ENCODE data around the gene NHEJ1.

Gene NHEJ1

DNA sequence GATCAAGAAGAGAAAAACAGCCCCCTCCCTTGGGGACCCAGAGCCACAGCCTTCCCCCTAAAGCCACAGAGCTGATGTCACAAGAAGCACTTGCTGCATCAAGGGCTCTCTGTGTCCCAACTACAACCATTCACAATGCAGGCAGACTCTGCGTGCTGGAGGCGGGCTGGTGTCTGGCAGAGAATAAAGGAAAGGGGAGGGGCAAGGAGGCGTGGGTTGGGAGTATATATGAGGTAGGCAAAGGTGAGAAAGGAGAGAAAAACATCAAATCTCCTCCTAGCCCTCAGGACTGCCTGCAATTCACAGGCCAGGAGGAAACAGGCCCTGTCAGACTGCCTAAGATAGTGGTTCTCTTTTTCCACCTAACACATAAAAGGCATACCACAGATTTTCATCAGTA, 51.1 kb downstream of the NHEJ1 start:
- H3K4me3 ChIP-seq (ENCODE audit: insufficient read length, low read depth), result no peak overlapping the region
- DNase-seq (ENCODE audit: low read depth, low spot score), result peak; percentile 18
- H3K9me3 ChIP-seq (ENCODE audit: insufficient read depth, low read length), result no peaks in the 10 kb centered on the region
- peaks cover 3% of the 10 kb centered on the region for H3K36me3 ChIP-seq (ENCODE audit: insufficient read depth, insufficient read length, low read length)
- H3K27me3 ChIP-seq (ENCODE audit: insufficient read depth, insufficient read length), result no peaks in the 10 kb centered on the region
- no peaks in the 10 kb centered on the region for H3K4me1 ChIP-seq (ENCODE audit: insufficient read depth, insufficient read length)
- no peak overlapping the region for H3K9ac ChIP-seq (ENCODE audit: insufficient read length, low read depth)
- TF ChIP-seq ZNF274 (IDR thresholded peaks at IDR 0.05; ENCODE audit: low read depth, low read length), result no peak

DNA sequence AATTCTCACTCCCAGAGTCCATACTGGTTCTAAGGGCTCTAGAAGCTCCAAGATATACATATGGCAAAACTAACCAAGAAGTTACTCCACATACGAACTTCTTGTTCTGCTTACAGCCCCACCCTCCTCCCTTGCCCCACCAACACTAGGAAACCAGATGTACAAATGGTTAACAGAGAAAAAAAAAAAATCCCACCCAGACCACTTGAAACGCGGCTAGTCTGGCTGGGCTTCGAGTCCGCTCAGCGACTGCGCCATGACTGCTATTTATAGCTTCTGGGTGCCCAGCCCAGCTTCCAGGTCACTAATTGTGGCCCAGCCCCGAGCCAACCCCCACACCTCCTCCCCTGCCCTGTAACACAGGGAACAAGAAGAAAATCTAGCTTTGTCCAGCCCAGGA, 52.9 kb downstream of the NHEJ1 start:
- H3K4me3 ChIP-seq (ENCODE audit: insufficient read length, low read depth), result no peak overlapping the region
- no peaks in the 10 kb centered on the region for H3K4me1 ChIP-seq (ENCODE audit: insufficient read depth, insufficient read length)
- DNase-seq (ENCODE audit: low read depth, low spot score), result no peak

DNA sequence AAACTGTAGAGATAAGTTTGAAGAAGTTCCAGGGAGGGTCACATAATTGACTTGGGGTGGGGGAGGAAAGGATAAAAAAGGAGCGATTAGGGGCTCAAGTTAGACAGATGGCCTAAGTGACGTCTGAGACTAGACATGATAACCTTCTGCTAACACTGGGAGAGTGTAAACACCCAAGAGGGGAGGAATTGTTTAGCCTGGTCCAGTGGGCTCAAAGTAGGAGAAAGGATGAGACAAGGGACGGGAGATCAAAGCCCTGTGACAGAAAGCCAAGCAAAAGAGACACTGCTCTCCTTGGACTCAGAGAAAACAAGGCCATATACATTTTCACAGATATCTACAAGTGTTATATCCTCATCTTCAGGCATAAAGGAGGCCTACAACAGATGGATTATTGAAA, 54.4 kb downstream of the NHEJ1 start:
- peaks cover 6% of the 10 kb centered on the region for H3K36me3 ChIP-seq (ENCODE audit: insufficient read depth, insufficient read length, low read length)

More for the DNA sequence above, 52.9 kb downstream of the NHEJ1 start:
- TF ChIP-seq SUZ12 (IDR thresholded peaks at IDR 0.05; ENCODE audit: extremely low read depth, insufficient read depth, insufficient read length), result no peak
- TF ChIP-seq ZNF274 (IDR thresholded peaks at IDR 0.05; ENCODE audit: low read depth, low read length), result no peak
- no peak for TF ChIP-seq YY1 (IDR thresholded peaks at IDR 0.05; ENCODE audit: insufficient read depth, insufficient read length)
- Histone ChIP-seq H3K9ac (ENCODE audit: insufficient read length, low read depth) (no peak overlapping the region), H3K27me3 (ENCODE audit: insufficient read depth, insufficient read length) (no peaks in the 10 kb centered on the region), H3K9me3 (ENCODE audit: insufficient read depth, low read length) (no peaks in the 10 kb centered on the region), H3K36me3 (ENCODE audit: insufficient read depth, insufficient read length, low read length) (peaks cover 3% of the 10 kb centered on the region)

GRCh38 chr2:219104107-219105035, 56.2 kb downstream of the NHEJ1 start:
- TF ChIP-seq SUZ12 (IDR thresholded peaks at IDR 0.05; ENCODE audit: extremely low read depth, insufficient read depth, insufficient read length) (no peak), YY1 (IDR thresholded peaks at IDR 0.05; ENCODE audit: insufficient read depth, insufficient read length) (no peak), ZNF274 (IDR thresholded peaks at IDR 0.05; ENCODE audit: low read depth, low read length) (no peak)
- Histone ChIP-seq H3K27me3 (ENCODE audit: insufficient read depth, insufficient read length) (no peaks in the 10 kb centered on the region), H3K4me1 (ENCODE audit: insufficient read depth, insufficient read length) (no peaks in the 10 kb centered on the region), H3K9me3 (ENCODE audit: insufficient read depth, low read length) (no peaks in the 10 kb centered on the region), H3K36me3 (ENCODE audit: insufficient read depth, insufficient read length, low read length) (peaks cover 6% of the 10 kb centered on the region), H3K4me3 (ENCODE audit: insufficient read length, low read depth) (no peak overlapping the region), H3K9ac (ENCODE audit: insufficient read length, low read depth) (no peak overlapping the region)
- DNase-seq (ENCODE audit: low read depth, low spot score), result peak; percentile 18

More for the DNA sequence above, 54.4 kb downstream of the NHEJ1 start:
- no peaks in the 10 kb centered on the region for H3K9me3 ChIP-seq (ENCODE audit: insufficient read depth, low read length)
- H3K4me1 ChIP-seq (ENCODE audit: insufficient read depth, insufficient read length), result no peaks in the 10 kb centered on the region
- H3K27me3 ChIP-seq (ENCODE audit: insufficient read depth, insufficient read length), result no peaks in the 10 kb centered on the region
- no peak overlapping the region for H3K4me3 ChIP-seq (ENCODE audit: insufficient read length, low read depth)
- TF ChIP-seq YY1 (IDR thresholded peaks at IDR 0.05; ENCODE audit: insufficient read depth, insufficient read length), result no peak
- DNase-seq (ENCODE audit: low read depth, low spot score), result no peak
- H3K9ac ChIP-seq (ENCODE audit: insufficient read length, low read depth), result no peak overlapping the region

DNA sequence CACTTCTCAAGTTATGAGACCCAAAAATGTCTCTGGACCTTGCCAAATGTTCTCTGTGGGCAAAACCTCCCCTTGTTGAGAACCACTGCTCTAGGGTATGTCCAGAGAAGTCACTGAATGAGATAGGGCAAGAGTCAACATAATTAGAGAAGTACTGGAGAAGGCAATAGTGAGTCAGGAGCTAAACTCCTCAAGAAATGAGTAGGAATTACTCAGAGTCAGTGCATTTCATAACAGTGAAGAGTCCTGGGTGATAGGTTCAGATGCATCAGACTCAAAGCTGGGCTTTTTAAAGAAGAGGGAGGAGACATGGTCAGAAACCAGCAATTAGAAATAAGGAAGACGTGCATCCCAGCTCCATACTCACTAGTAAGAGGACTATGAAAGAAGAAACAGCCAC, 61.3 kb downstream of the NHEJ1 start:
- DNase-seq (ENCODE audit: low read depth, low spot score), result no peak
- TF ChIP-seq SUZ12 (IDR thresholded peaks at IDR 0.05; ENCODE audit: extremely low read depth, insufficient read depth, insufficient read length) (no peak), ZNF274 (IDR thresholded peaks at IDR 0.05; ENCODE audit: low read depth, low read length) (no peak)

GRCh38 chr2:219095406-219095935, 65.1 kb downstream of the NHEJ1 start:
- DNase-seq (ENCODE audit: low read depth, low spot score), result no peak
- H3K36me3 ChIP-seq (ENCODE audit: insufficient read depth, insufficient read length, low read length), result peaks cover 5% of the 10 kb centered on the region
- no peak overlapping the region for H3K4me3 ChIP-seq (ENCODE audit: insufficient read length, low read depth)
- no peak overlapping the region for H3K9ac ChIP-seq (ENCODE audit: insufficient read length, low read depth)
- peaks cover 3% of the 10 kb centered on the region; the same call in 1 of the 2 replicates for H3K9me3 ChIP-seq (ENCODE audit: insufficient read depth, low read length)
- no peaks in the 10 kb centered on the region for H3K27me3 ChIP-seq (ENCODE audit: insufficient read depth, insufficient read length)
- no peaks in the 10 kb centered on the region for H3K4me1 ChIP-seq (ENCODE audit: insufficient read depth, insufficient read length)
- TF ChIP-seq SUZ12 (IDR thresholded peaks at IDR 0.05; ENCODE audit: extremely low read depth, insufficient read depth, insufficient read length) (no peak), ZNF274 (IDR thresholded peaks at IDR 0.05; ENCODE audit: low read depth, low read length) (no peak), YY1 (IDR thresholded peaks at IDR 0.05; ENCODE audit: insufficient read depth, insufficient read length) (no peak)

More for the DNA sequence above, 61.3 kb downstream of the NHEJ1 start:
- no peaks in the 10 kb centered on the region for H3K27me3 ChIP-seq (ENCODE audit: insufficient read depth, insufficient read length)
- H3K4me1 ChIP-seq (ENCODE audit: insufficient read depth, insufficient read length), result no peaks in the 10 kb centered on the region
- peaks cover 8% of the 10 kb centered on the region for H3K36me3 ChIP-seq (ENCODE audit: insufficient read depth, insufficient read length, low read length)
- no peak overlapping the region for H3K9ac ChIP-seq (ENCODE audit: insufficient read length, low read depth)
- no peak overlapping the region for H3K4me3 ChIP-seq (ENCODE audit: insufficient read length, low read depth)
- H3K9me3 ChIP-seq (ENCODE audit: insufficient read depth, low read length), result no peaks in the 10 kb centered on the region

- DNase-seq (ENCODE audit: low read depth, low spot score), result no peak
- TF ChIP-seq SUZ12 (IDR thresholded peaks at IDR 0.05; ENCODE audit: extremely low read depth, insufficient read depth, insufficient read length), result no peak
- no peak for TF ChIP-seq YY1 (IDR thresholded peaks at IDR 0.05; ENCODE audit: insufficient read depth, insufficient read length)
- no peak for TF ChIP-seq ZNF274 (IDR thresholded peaks at IDR 0.05; ENCODE audit: low read depth, low read length)
- no peak overlapping the region for H3K9ac ChIP-seq (ENCODE audit: insufficient read length, low read depth)
- H3K27me3 ChIP-seq (ENCODE audit: insufficient read depth, insufficient read length), result no peaks in the 10 kb centered on the region
- peaks cover 3% of the 10 kb centered on the region; the same call in 1 of the 2 replicates for H3K9me3 ChIP-seq (ENCODE audit: insufficient read depth, low read length)
- H3K4me3 ChIP-seq (ENCODE audit: insufficient read length, low read depth), result no peak overlapping the region
- H3K36me3 ChIP-seq (ENCODE audit: insufficient read depth, insufficient read length, low read length), result peaks cover 5% of the 10 kb centered on the region
- no peaks in the 10 kb centered on the region for H3K4me1 ChIP-seq (ENCODE audit: insufficient read depth, insufficient read length)
Measured at GRCh38 chr2:219094171-219094570, 66.4 kb downstream of the NHEJ1 start.
